Smooth muscle cell of bladder (primary cell): ENCODE data around the gene TLE4. TPM values are rescaled to one million over a fixed set of nuclear protein-coding genes. Genes with fewer than 3 reads are reported as not detected.

Experiments
- total RNA-seq: library from RNA; depleted of rRNA; stranded (reverse); fragments of >200 nt; gene quantifications from 2 replicates; pipeline ENCODE4 v1.2.3, GENCODE V29; 2014

TLE4 gene
- 11.8 and 13.2 TPM in 2 replicates for total RNA-seq

DNA sequence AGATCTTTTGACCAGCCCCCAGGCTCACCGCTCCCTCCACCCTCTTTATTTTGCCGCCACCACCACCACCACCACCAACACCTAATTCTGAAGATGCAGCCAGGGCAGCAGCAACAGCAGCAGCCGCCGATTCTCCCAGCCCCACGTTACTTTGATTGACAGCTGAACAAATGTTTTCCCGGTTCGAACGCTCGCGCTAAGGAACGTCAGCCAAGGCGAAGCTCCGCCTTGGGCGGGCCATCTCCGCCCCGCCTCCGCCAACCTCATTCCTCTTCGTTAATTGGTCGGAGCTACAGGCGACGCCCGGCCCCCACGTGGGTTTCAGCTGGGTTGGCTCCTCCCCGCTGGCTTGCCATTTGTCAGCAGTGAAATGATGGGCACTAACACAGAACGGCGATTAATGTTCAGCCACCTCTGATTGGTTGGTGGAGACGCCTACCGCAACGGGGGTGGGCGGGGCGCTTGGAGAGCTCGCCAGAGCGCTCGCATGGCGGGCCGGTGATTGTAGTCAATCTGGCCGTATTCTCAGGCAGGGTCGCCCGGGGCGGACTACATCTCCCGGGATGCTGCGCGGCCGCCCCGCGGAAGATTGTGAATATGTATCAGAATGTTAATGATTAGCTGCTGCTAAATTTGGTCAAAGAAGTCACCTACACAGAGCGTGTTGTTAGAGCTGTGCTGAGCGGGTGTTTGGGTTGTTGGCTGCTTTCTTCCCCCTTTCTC is at the start of gene TLE4:
TSS of gene TLE4 (plus strand) at position 657 of the 723 bp plus-strand sequence. CDS start 826 bp downstream, outside the sequence.

